ENCODE measurements around the gene USP34.

- TF ChIP-seq POLR2AphosphoS5 (IDR thresholded peaks at IDR 0.05; ENCODE audit: low read depth, low read length): no peak; the same call in 1 of the 2 replicates
- TF ChIP-seq EP300 (IDR thresholded peaks at IDR 0.05; ENCODE audit: borderline replicate concordance in 1 of 2, low read depth in 2 of 2, low read length in 2 of 2): no peak
- no peak for TF ChIP-seq PHF8 (conservative IDR thresholded peaks at IDR 0.05; ENCODE audit: low read depth, low read length)
- TF ChIP-seq HDAC2 (IDR thresholded peaks at IDR 0.05; ENCODE audit: borderline replicate concordance in 1 of 2, low read depth in 2 of 2, low read length in 2 of 2): no peak
- no peak for TF ChIP-seq BRCA1 (IDR thresholded peaks at IDR 0.05; ENCODE audit: low read depth, low read length)
- TF ChIP-seq TAF1 (IDR thresholded peaks at IDR 0.05; ENCODE audit: low read depth, low read length): no peak
- no peak for TF ChIP-seq EZH2 (IDR thresholded peaks at IDR 0.05; ENCODE audit: low read depth, low read length, severe bottlenecking)
- TF ChIP-seq, protein P1, sequence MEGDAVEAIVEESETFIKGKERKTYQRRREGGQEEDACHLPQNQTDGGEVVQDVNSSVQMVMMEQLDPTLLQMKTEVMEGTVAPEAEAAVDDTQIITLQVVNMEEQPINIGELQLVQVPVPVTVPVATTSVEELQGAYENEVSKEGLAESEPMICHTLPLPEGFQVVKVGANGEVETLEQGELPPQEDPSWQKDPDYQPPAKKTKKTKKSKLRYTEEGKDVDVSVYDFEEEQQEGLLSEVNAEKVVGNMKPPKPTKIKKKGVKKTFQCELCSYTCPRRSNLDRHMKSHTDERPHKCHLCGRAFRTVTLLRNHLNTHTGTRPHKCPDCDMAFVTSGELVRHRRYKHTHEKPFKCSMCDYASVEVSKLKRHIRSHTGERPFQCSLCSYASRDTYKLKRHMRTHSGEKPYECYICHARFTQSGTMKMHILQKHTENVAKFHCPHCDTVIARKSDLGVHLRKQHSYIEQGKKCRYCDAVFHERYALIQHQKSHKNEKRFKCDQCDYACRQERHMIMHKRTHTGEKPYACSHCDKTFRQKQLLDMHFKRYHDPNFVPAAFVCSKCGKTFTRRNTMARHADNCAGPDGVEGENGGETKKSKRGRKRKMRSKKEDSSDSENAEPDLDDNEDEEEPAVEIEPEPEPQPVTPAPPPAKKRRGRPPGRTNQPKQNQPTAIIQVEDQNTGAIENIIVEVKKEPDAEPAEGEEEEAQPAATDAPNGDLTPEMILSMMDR (IDR thresholded peaks at IDR 0.05; ENCODE audit: control extremely low read depth in 1 of 3, insufficient read depth in 1 of 3, low read depth in 1 of 3, low read length in 3 of 3): no peak
- TF ChIP-seq TCF12 (IDR thresholded peaks at IDR 0.05; ENCODE audit: low read depth, low read length): no peak
- TF ChIP-seq SIX5 (IDR thresholded peaks at IDR 0.05; ENCODE audit: low read depth, low read length): no peak
- TF ChIP-seq FOSL1 (IDR thresholded peaks at IDR 0.05; ENCODE audit: insufficient read depth, low read depth, low read length): no peak
- TF ChIP-seq YY1 (IDR thresholded peaks at IDR 0.05; ENCODE audit: low read depth, low read length): no peak
- TF ChIP-seq, protein P2, sequence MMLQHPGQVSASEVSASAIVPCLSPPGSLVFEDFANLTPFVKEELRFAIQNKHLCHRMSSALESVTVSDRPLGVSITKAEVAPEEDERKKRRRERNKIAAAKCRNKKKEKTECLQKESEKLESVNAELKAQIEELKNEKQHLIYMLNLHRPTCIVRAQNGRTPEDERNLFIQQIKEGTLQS (IDR thresholded peaks at IDR 0.05; ENCODE audit: insufficient read depth, low read depth, low read length): no peak
- no peak for TF ChIP-seq POU5F1 (IDR thresholded peaks at IDR 0.05; ENCODE audit: low read depth, low read length)
These were observed 277.0 kb downstream of the USP34 start for GRCh38 chr2:61193670-61194561.

All from H1 (cell line).